HG02938 (cell line): ENCODE results near the gene DSCAML1.

Experiments used
- ATAC-seq: cut with Tn5 transposase; IDR thresholded peaks from one replicate; pipeline ENCODE4 v1.9.1; 2021; ENCODE audit warnings: mild to moderate bottlenecking, moderate library complexity; ENCODE audit not compliant: unreplicated experiment

The DSCAML1 gene

GRCh38 chr11:117510646-117511045 lies 286.4 kb downstream of the DSCAML1 start:
- ATAC-seq: no peak

DNA sequence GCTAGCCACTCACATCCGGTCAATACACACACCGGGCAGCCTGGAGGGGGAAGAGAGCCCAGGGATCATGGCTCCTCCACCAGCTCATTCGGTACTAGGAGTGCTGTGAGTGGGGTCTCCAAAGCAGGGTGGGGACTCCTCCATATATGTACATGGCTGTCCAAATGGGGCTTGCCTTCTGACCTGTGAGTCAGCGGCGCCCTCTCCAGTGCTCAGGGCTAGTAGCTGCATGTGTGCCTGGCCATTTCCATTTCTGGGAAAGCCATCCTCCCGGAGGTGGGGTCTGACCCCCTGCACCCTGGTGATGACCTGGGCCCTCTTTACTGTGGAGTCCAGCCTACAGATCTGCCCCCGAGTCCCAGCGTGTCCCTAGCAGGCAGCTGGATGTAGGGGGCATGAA lies 287.5 kb downstream of the DSCAML1 start:
- no peak for ATAC-seq

- no peak for ATAC-seq
These were observed 290.0 kb downstream of the DSCAML1 start for GRCh38 chr11:117506971-117507370.

DNA sequence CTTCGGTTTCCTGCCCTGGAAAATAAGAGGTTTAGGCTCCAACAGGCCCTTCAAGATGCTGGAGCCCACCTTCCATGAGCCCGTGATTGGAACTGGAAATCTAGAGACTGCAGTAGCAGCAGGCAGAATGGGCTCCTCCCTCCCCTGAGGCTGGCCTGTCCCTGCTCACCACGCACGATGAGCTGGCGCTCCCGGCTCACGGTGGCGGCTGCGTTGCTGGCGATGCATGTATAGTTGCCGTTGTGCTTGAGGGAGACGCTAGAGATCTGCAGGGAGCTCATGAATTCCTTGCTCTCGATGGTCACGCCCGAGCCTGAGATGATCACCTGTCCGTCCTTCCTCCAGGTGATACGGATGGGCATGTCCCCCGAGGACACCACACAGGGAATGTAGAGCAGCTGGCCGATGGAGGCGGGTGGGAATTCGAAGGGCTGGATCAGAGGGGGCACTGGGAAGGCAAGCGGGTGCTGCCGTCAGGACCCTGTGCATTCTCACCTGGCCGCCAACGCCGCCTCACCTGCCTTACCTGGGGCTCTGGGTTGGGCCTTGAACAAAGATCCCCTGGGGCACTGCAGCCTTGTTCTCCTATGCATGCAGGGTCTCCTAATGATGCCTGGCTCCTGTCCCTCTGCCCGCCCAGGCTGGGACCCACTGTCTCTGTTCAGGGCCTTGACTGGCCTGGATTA lies 291.6 kb downstream of the DSCAML1 start:
- no peak for ATAC-seq

DNA sequence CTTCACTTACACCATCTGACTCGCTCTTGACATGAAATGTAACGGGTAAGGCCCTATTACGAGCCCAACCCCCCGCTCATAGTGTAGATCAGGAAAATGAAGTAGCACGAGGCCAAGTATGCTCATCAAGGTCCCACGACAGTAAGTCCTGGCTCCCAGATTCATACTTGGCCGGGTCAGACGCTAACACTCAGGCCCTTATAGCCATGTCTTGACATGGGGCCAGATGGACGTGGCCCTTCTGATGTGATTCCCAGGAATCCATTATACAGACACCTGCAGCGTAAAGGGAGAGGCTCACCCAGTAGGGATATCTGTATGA lies 294.3 kb downstream of the DSCAML1 start:
- no peak for ATAC-seq

- no peak for ATAC-seq
These were observed 294.8 kb downstream of the DSCAML1 start for GRCh38 chr11:117502015-117502778.

- ATAC-seq: no peak
These were observed 295.6 kb downstream of the DSCAML1 start for GRCh38 chr11:117501237-117501898.

- no peak for ATAC-seq
These were observed 298.2 kb downstream of the DSCAML1 start for GRCh38 chr11:117498791-117499190.

- no peak for ATAC-seq
These were observed 299.6 kb downstream of the DSCAML1 start for GRCh38 chr11:117497206-117497951.

GRCh38 chr11:117495357-117495756 lies 301.7 kb downstream of the DSCAML1 start:
- ATAC-seq: no peak

GRCh38 chr11:117492578-117493251 lies 304.3 kb downstream of the DSCAML1 start:
- no peak for ATAC-seq

DNA sequence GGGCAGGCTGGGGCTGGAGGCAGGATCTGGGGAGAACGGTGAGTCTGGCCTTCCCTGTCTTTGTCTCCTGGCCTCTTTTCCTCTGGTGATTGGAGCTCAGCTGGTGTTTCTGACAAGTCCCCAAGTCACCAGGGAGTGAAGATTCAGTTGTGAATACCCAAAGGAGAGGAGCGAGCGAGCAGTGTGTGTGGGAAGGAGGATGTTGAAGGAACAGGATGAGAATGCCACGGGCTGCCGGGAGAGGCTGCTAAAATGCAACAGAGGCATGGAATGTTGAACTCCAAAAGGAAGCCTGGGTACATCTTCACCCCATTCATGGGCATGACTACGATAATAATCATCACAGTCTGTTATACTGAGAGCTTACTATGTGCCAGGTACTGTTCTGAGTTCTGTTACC lies 306.1 kb downstream of the DSCAML1 start:
- ATAC-seq: no peak

DNA sequence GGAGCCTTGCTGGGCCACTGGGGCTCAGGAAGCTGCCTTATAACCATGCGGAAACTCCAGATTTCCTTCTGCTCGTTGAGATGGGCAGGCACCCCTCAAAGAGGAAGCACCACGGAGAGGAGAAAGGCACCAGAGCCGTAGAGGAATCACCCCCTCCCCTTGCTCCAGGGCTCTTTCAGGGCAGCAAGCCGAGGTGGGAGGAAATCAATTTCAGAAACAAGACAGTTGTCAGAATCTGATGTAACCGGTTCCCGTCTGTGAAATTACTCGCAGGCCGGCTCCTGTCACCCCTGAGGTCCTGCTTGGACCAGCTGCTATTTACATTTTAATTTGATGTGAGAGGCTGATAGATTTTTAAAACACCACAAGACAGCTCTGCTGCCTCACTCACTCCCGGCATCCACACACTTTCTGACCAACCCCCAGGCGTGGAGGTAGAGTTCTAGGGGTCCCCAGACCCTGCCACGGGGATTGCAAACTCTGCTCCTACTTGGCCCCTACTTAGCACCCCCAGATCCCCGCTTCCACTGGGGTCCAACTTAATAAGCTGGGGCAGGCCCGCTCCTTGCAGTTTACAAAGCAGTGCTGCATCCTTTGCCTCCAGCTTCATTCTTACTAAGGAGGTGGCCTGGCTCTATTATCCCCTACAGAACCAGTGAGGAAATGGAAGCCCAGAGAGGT lies 306.9 kb downstream of the DSCAML1 start:
- ATAC-seq: no peak

DNA sequence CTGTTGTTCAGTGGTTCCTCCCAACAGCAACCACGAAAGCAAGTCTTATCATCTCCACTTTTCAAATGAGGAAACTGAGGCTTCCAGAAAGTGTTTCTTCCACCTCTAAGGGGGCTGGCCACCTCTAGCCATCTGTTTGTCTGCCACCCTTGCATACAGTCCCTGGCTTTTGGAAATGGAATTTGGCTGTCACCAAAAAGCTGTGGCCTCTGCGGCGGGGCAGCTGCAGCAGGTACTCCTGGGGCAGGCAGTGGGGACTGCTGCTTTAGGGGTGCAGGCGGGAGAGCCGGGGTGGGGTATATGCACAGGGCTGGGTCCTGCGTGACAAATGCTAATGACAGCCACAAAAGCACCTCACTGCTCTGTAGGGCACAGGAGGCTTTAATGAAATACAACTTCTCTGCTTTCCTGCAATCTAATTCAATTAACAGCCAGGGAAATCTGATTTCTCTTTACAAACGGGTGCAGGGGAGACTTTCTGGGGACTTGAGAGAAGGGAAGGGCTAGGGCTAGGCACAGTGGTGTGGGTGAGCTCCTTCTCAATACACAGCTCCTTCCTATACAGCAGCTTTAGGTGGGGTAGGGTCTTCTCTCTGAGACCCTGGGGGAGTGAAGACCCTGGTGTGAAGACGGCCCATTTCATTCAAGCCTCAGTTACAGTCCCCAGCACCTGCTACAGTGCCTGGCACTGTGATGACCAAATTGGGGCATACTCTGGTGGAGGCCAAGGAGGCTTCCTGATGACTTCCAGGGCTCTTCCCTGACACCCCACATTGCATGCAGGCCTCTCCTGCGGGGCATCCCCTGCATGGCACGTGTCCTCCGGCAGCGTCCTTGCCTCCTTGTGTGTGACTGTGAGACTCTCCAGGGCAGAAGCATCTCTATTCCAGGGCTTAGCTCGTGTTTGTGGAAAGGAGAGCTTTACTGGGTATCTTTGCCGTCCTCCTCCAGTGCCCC lies 307.7 kb downstream of the DSCAML1 start:
- ATAC-seq: no peak

DNA sequence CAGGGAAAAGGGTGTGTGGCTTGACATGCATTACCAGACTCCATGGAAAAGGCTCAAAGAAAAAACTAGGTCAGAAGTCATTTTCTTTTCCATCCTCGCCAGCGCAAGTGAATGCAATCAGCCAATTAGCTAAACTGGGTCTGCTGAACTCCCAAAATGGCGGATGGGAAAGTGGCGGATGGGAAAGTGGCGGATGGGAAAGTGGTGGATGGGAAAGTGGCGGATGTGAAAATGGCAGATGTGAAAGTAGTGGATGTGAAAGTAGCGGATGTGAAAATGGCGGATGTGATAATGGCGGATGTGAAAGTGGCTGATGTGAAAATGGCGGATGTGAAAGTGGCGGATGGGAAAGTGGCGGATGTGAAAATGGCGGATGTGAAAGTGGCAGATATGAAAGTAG lies 311.0 kb downstream of the DSCAML1 start:
- no peak for ATAC-seq

DNA sequence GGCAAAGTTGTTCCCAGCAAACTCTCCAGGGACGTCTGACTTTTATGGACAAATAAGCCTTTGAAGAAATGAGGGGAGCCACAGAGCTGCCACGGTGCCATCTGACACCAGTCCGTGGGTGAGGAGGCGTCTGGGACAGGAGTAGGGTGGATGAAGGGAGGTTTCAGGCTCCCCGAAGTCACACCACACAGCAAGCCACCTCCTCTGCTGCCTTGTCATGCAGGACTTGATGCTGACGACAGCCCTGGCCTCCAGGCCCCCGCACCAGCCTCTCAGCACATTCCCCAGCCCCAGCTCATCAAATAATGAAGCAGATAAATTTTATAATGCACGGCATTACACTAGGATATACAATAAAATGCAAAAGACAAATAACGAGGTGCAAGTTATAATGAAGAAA lies 312.9 kb downstream of the DSCAML1 start:
- ATAC-seq: no peak

GRCh38 chr11:117483372-117483771 lies 313.6 kb downstream of the DSCAML1 start:
- ATAC-seq: no peak

DNA sequence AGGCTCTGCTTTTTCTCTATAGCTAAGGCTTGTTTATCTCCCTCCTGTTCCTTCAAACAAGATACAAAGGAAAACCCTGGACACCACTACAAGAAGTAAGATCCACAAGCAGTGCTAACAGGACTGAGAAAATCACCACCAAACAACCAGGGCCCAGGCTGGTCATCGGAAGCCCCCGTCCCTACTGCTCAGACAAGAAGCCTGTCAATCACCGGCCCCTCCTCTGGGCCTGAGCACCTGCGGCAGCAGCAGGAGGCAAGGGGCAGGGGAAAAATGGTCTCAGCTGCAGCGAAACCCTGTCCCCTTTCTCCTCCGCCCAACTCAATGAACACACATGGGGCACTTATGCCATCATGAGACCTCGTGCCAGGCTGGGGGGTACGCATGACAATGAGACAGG lies 314.1 kb downstream of the DSCAML1 start:
- no peak for ATAC-seq

DNA sequence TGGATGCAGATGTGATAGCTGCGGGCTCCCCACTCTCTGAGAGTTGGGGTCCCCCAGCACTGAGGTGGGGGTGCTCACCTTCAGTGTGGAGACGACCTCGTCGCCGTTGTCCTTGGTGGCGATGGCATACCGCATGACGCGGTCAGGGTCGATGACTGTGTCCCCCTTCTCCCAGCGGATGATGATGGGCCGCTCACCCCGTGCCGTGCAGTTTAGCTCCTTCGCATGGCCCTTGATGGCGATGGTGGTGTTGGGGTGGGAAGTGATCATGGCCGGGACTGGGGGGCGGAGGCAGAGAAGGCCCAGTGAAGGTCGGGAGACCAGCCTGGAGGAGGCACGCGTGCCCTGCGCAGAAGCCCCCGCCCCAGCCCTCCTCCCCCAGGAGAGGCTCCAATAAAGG lies 315.1 kb downstream of the DSCAML1 start:
- ATAC-seq: no peak
